ENCODE data around the gene EML3. TPM values are rescaled to one million over a fixed set of nuclear protein-coding genes. Genes with fewer than 3 reads are reported as not detected.
A peak's percentile ranks its signal among the peaks of the same experiment; 100 is the strongest.
"Not testable (repeated sequence)": the region's sequence is repeated elsewhere in the genome, so short reads cannot be mapped to it uniquely, and the experiment has no call there.

EML3 gene
- total RNA-seq, 2 donors from 2014 or later, result 37.5 to 58.7 TPM

- H3K9ac ChIP-seq (ENCODE audit: low read depth in 2 of 2, low read length in 2 of 2), result peak overlapping the region in 1 of 2 donors; percentile 96
- intact Hi-C loops (cut with DNase I), result loop anchor here (10.0 kb wide), 1 partner anchor 102 kb away; no protein-coding TSS in a partner anchor
- H3K36me3 ChIP-seq, result peaks cover 3% of the 10 kb centered on the region
- TF ChIP-seq CTCF (IDR thresholded peaks at IDR 0.05), result no peak
- no peak overlapping the region for H3K27ac ChIP-seq
- peaks cover 20% of the 10 kb centered on the region for H3K4me1 ChIP-seq
- no peak overlapping the region for H3K4me3 ChIP-seq
- DNase-seq, result no peak
- no peaks in the 10 kb centered on the region for H3K27me3 ChIP-seq
- no peaks in the 10 kb centered on the region for H3K9me3 ChIP-seq
Measured at GRCh38 chr11:62592989-62593421, 19.6 kb downstream of the EML3 start.

GRCh38 chr11:62592146-62592815 is 20.3 kb downstream of the EML3 start:
- H3K36me3 ChIP-seq, result no peaks in the 10 kb centered on the region
- peaks cover 20% of the 10 kb centered on the region for H3K4me1 ChIP-seq
- intact Hi-C loops (cut with DNase I), result loop anchor here (10.0 kb wide), 1 partner anchor 103 kb away; no protein-coding TSS in a partner anchor
- peak overlapping the region; percentile 94 for H3K27ac ChIP-seq
- H3K9me3 ChIP-seq, result no peaks in the 10 kb centered on the region
- H3K9ac ChIP-seq (ENCODE audit: low read depth in 2 of 2, low read length in 2 of 2), result peak overlapping the region; percentile 45 to 96
- H3K27me3 ChIP-seq, result no peaks in the 10 kb centered on the region
- no peak for DNase-seq
- no peak for TF ChIP-seq CTCF (IDR thresholded peaks at IDR 0.05)
- peak overlapping the region; percentile 54 for H3K4me3 ChIP-seq

- Histone ChIP-seq H3K27me3 (no peaks in the 10 kb centered on the region), H3K9ac (ENCODE audit: low read depth in 2 of 2, low read length in 2 of 2) (peak within 1 kb of the TSS; percentile 53 to 96), H3K27ac (peak within 1 kb of the TSS; percentile 94), H3K4me3 (peak within 1 kb of the TSS; percentile 54), H3K9me3 (no peaks in the 10 kb centered on the region), H3K36me3 (no peaks in the 10 kb centered on the region), H3K4me1 (peaks cover 20% of the 10 kb centered on the region)
- DNase-seq, result peak; percentile 98
- intact Hi-C loops (cut with DNase I), result loop anchor here (10.0 kb wide), 1 partner anchor 103 kb away; no protein-coding TSS in a partner anchor
- no peak for TF ChIP-seq CTCF (IDR thresholded peaks at IDR 0.05)
Measured at GRCh38 chr11:62591448-62592145, 21.0 kb downstream of the EML3 start, which contains the start of gene TUT1. Gene TUT1 (minus strand): TSS chr11:62591523. CDS start chr11:62591485, 38 bp downstream.

GRCh38 chr11:62588966-62589637 is 23.5 kb downstream of the EML3 start:
- no peak overlapping the region for H3K9ac ChIP-seq (ENCODE audit: low read depth in 2 of 2, low read length in 2 of 2)
- H3K36me3 ChIP-seq, result no peaks in the 10 kb centered on the region
- H3K27me3 ChIP-seq, result no peaks in the 10 kb centered on the region
- H3K4me3 ChIP-seq, result no peak overlapping the region
- no peak overlapping the region for H3K27ac ChIP-seq
- H3K4me1 ChIP-seq, result peaks cover 20% of the 10 kb centered on the region
- no peaks in the 10 kb centered on the region for H3K9me3 ChIP-seq
- intact Hi-C loops (cut with DNase I), result no loop called here
- DNase-seq, result no peak
- TF ChIP-seq CTCF (IDR thresholded peaks at IDR 0.05), result no peak

- H3K9me3 ChIP-seq; intact Hi-C loops (cut with DNase I); H3K4me3 ChIP-seq; H3K4me1 ChIP-seq; H3K36me3 ChIP-seq; H3K27ac ChIP-seq; DNase-seq; H3K9ac ChIP-seq (ENCODE audit: low read depth in 2 of 2, low read length in 2 of 2); H3K27me3 ChIP-seq: not testable (repeated sequence)
Measured at GRCh38 chr11:62585356-62585755, 27.2 kb downstream of the EML3 start.

GRCh38 chr11:62581735-62582134 is 30.8 kb downstream of the EML3 start:
- intact Hi-C loops (cut with DNase I); H3K9ac ChIP-seq (ENCODE audit: low read depth in 2 of 2, low read length in 2 of 2); H3K27ac ChIP-seq; H3K9me3 ChIP-seq; H3K4me3 ChIP-seq; H3K36me3 ChIP-seq; DNase-seq; H3K4me1 ChIP-seq; H3K27me3 ChIP-seq: not testable (repeated sequence)
